ENCODE results near the gene LGALS4.

GRCh38 chr19:38845374-38846024 is 32.8 kb upstream of the LGALS4 start:
- TF ChIP-seq CTCF (IDR thresholded peaks at IDR 0.05; ENCODE audit: low read length), result no peak
- no peak for TF ChIP-seq EZH2 (IDR thresholded peaks at IDR 0.05; ENCODE audit: borderline replicate concordance, low read length)
